Uterus (tissue), 4 donors: ENCODE data around the gene RPGR. TPM values are rescaled to one million over a fixed set of nuclear protein-coding genes. Genes with fewer than 3 reads are reported as not detected.

Source experiments
- DNase-seq, 2 donors: peaks; one replicate each; pipeline ENCODE4 v3.0.0-alpha.2; 2019 to 2020
- H3K27ac ChIP-seq, 2 donors: fragments of 200-600 bp; sonication (generic); 1 replicate in 1 of 2; 2 replicates in 1 of 2; pipeline ENCODE4 v1.5.1; 2016 to 2018
- H3K27me3 ChIP-seq, 2 donors: fragments of 200-600 bp; sonication (generic); one replicate each; pipeline ENCODE4 v1.5.1; 2018 to 2019; ENCODE audit warnings: control low read depth in 1 of 2
- H3K36me3 ChIP-seq, 2 donors: fragments of 200-600 bp; sonication (generic); one replicate each; pipeline ENCODE4 v1.5.1; 2019; ENCODE audit warnings: control low read depth in 1 of 2
- H3K4me1 ChIP-seq, 2 donors: fragments of 200-600 bp; sonication (generic); one replicate each; pipeline ENCODE4 v1.5.1; 2018 to 2019; ENCODE audit warnings: control low read depth in 1 of 2
- H3K4me3 ChIP-seq, 2 donors: fragments of 200-600 bp; sonication (generic); 1 replicate in 1 of 2; 2 replicates in 1 of 2; pipeline ENCODE4 v1.5.1; 2018 to 2019; ENCODE audit warnings: mild to moderate bottlenecking in 1 of 2
- H3K9me3 ChIP-seq, 2 donors: fragments of 200-600 bp; sonication (generic); one replicate each; pipeline ENCODE4 v1.5.1; 2019; ENCODE audit warnings: control low read depth in 1 of 2
- POLR2A ChIP-seq, 2 donors: fragments of 450-650 bp; IDR thresholded peaks; one replicate each; pipeline ENCODE4 v1.6.1; 2016; ENCODE audit warnings: antibody characterized with exemption in 2 of 2, mild to moderate bottlenecking in 1 of 2, moderate library complexity in 1 of 2
- intact Hi-C: fragments of 100-400 bp; cut with DNase I; formaldehyde crosslinking; loops from one replicate; pipeline ENCODE4 v1.15.1; 2023; ENCODE audit warnings: low total_unique reads
- total RNA-seq, 4 donors: library from RNA; depleted of rRNA in 3 of 4; stranded (reverse); fragments of >200 nt in 3 of 4; gene quantifications; one replicate each; pipeline versions ENCODE4 v1.1.0 to v1.2.4, GENCODE V29; 2014 to 2023
- TF ChIP-seq, protein P1 (sequence below), 4 experiments: fragments of 200-600 bp in 2 of 4; fragments of 450-650 bp in 2 of 4; sonication (generic) in 2 of 4; IDR thresholded peaks; one replicate each; pipeline ENCODE4 v1.5.1; 2016 to 2019; ENCODE audit warnings: antibody characterized with exemption in 4 of 4, mild to moderate bottlenecking in 2 of 4, moderate library complexity in 1 of 4
- donor health status: DM: yes; HTN: yes; CAD: no.

The RPGR gene
- total RNA-seq, 4 donors from 2014 or later: 27.1 to 133 (median 41.4) TPM

GRCh38 chrX:38271154-38271716 is 56.1 kb downstream of the RPGR start:
- no peak for DNase-seq
- TF ChIP-seq, protein P1, sequence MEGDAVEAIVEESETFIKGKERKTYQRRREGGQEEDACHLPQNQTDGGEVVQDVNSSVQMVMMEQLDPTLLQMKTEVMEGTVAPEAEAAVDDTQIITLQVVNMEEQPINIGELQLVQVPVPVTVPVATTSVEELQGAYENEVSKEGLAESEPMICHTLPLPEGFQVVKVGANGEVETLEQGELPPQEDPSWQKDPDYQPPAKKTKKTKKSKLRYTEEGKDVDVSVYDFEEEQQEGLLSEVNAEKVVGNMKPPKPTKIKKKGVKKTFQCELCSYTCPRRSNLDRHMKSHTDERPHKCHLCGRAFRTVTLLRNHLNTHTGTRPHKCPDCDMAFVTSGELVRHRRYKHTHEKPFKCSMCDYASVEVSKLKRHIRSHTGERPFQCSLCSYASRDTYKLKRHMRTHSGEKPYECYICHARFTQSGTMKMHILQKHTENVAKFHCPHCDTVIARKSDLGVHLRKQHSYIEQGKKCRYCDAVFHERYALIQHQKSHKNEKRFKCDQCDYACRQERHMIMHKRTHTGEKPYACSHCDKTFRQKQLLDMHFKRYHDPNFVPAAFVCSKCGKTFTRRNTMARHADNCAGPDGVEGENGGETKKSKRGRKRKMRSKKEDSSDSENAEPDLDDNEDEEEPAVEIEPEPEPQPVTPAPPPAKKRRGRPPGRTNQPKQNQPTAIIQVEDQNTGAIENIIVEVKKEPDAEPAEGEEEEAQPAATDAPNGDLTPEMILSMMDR (IDR thresholded peaks at IDR 0.05): no peak
- TF ChIP-seq POLR2A (IDR thresholded peaks at IDR 0.05): no peak
- Histone ChIP-seq H3K4me3 (no peak overlapping the region), H3K36me3 (no peaks in the 10 kb centered on the region), H3K4me1 (no peaks in the 10 kb centered on the region), H3K9me3 (no peaks in the 10 kb centered on the region), H3K27me3 (peaks cover 0 to 5% of the 10 kb centered on the region in 2 donors), H3K27ac (no peak overlapping the region)
- intact Hi-C loops: no loop called here

GRCh38 chrX:38268011-38268410 is 59.3 kb downstream of the RPGR start:
- DNase-seq: no peak
- intact Hi-C loops: no loop called here
- Histone ChIP-seq H3K9me3 (no peaks in the 10 kb centered on the region), H3K27ac (no peak overlapping the region), H3K27me3 (no peaks in the 10 kb centered on the region), H3K4me3 (no peak overlapping the region), H3K4me1 (no peaks in the 10 kb centered on the region), H3K36me3 (no peaks in the 10 kb centered on the region)
- TF ChIP-seq, protein P1 (IDR thresholded peaks at IDR 0.05): no peak
- TF ChIP-seq POLR2A (IDR thresholded peaks at IDR 0.05): no peak

DNA sequence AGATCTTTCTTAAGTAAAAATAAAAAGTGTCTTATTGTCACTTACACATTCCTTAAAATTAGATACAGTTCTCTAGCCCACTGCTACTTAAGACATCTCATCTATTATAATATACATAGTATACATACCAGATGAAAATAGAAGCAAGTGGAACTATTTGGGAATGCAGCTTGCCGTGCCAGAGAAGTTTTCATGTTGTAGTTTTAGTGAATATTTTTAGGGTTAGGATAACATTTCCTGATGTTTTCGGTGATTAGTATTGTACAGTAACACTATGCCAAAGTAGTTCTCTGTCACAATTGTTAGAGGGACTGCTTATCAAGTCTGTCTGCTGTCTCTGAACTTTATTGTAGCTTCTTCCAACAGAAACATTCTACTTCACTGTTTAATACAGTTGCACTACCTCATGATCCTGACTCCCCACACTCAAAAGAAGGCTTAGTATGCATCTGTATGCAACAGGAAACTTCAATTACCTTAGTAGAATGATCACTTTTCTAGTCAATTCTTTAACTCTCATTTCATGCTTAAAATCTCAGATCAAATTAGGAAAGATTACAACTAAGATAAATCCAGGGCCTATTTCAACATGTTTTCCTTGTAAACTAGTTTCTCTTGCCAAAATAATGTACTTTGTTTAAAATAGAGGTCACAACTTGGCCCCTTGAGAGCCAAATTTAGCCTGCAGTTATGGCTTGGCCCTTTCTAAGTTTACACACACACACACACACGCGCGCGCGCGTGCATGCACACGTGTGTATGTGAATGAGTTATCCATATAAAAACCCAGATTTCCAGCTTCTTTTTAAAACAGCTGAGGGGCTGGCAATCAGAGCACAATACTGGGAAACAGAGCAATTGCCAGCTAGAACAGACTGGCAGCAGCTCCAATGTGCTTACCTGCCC is 64.3 kb downstream of the RPGR start:
- no peaks in the 10 kb centered on the region for H3K4me1 ChIP-seq
- H3K27me3 ChIP-seq: no peaks in the 10 kb centered on the region
- no peaks in the 10 kb centered on the region for H3K36me3 ChIP-seq
- no peak for DNase-seq
- intact Hi-C loops: no loop called here
- no peaks in the 10 kb centered on the region for H3K9me3 ChIP-seq
- no peak overlapping the region for H3K4me3 ChIP-seq
- H3K27ac ChIP-seq: no peak overlapping the region
- TF ChIP-seq, protein P1 (IDR thresholded peaks at IDR 0.05): no peak
- no peak for TF ChIP-seq POLR2A (IDR thresholded peaks at IDR 0.05)

DNA sequence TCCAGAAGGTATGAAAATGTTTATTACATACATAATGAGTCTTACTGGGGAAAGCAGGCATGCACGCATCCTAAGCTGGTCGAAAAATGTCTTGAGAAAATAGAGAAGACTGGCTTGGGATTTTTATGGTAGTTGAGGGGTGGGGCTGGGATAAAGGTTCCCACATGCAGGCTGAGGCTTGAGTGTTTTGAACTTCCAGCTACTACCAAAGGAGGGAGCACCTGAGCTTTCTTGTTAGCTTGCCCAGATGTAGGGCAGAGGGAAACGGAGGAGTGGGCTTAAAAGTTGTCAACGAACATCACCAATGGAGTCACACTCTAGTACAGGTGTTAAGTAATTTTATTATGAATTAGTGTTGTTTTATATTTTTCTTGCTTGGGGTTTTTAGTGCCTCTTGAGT is 67.1 kb downstream of the RPGR start:
- intact Hi-C loops: no loop called here
- H3K4me1 ChIP-seq: no peaks in the 10 kb centered on the region
- H3K36me3 ChIP-seq: no peaks in the 10 kb centered on the region
- no peaks in the 10 kb centered on the region for H3K27me3 ChIP-seq
- no peak for DNase-seq
- no peaks in the 10 kb centered on the region for H3K9me3 ChIP-seq
- H3K27ac ChIP-seq: no peak overlapping the region
- no peak for TF ChIP-seq POLR2A (IDR thresholded peaks at IDR 0.05)
- TF ChIP-seq, protein P1 (IDR thresholded peaks at IDR 0.05): no peak
- H3K4me3 ChIP-seq: no peak overlapping the region

DNA sequence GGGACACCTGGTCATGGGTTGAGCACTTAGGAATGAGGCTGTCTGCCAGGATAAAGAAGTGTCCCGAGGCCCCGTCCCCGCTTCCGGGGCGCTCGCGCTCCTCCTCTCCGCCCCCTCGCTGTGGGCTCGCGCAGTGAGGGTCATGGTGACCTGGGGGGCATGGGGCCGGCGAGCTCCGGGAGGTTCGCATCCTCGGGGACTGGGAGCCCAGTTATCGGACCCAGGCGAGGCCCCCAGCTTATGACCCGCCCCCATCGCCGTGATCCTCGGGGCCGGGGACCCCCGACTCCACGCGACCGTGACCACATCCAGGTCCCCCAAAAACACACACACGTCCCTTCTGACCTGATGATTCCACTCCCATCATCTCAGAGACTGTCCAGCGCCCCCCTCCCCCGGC is 71.3 kb downstream of the RPGR start:
- DNase-seq: no peak
- no peak overlapping the region for H3K27ac ChIP-seq
- intact Hi-C loops: no loop called here
- TF ChIP-seq POLR2A (IDR thresholded peaks at IDR 0.05): no peak
- TF ChIP-seq, protein P1 (IDR thresholded peaks at IDR 0.05): no peak
- H3K27me3 ChIP-seq: no peaks in the 10 kb centered on the region
- no peak overlapping the region for H3K4me3 ChIP-seq
- no peaks in the 10 kb centered on the region for H3K4me1 ChIP-seq
- H3K9me3 ChIP-seq: no peaks in the 10 kb centered on the region
- no peaks in the 10 kb centered on the region for H3K36me3 ChIP-seq
